Heart right ventricle (tissue), 16 donors: ENCODE results near the gene NUB1. TPM values are rescaled to one million over a fixed set of nuclear protein-coding genes. Genes with fewer than 3 reads are reported as not detected.

ENCODE experiments used
- ATAC-seq, 8 donors: fragments of 200-7000 bp; cut with Tn5 transposase; one replicate each; pipeline ENCODE4 v1.9.1; 2020; ENCODE audit warnings: mild to moderate bottlenecking in 8 of 8, moderate library complexity in 8 of 8, moderate number of reproducible peaks in 1 of 8
- DNase-seq, 2 donors: peaks; one replicate each; pipeline ENCODE4 v3.0.0-alpha.2; 2020
- H3K27ac ChIP-seq, 10 donors: fragments of 200-600 bp; sonication (generic) in 2 of 10; one replicate each; pipeline versions ENCODE4 v1.5.0 to v1.8.0; 2020 to 2022; ENCODE audit warnings: mild to moderate bottlenecking in 3 of 10
- H3K27me3 ChIP-seq, 7 donors: fragments of 200-600 bp; one replicate each; pipeline ENCODE4 v1.8.0; 2021 to 2022; ENCODE audit warnings: mild to moderate bottlenecking in 2 of 7
- H3K36me3 ChIP-seq, 9 donors: fragments of 200-600 bp; sonication (generic) in 1 of 9; one replicate each; pipeline versions ENCODE4 v1.5.0 to v1.8.0; 2020 to 2022; ENCODE audit warnings: mild to moderate bottlenecking in 2 of 9
- H3K4me1 ChIP-seq, 9 donors: fragments of 200-600 bp; sonication (generic) in 1 of 9; one replicate each; pipeline versions ENCODE4 v1.5.0 to v1.8.0; 2020 to 2022; ENCODE audit warnings: mild to moderate bottlenecking in 4 of 9
- H3K4me3 ChIP-seq, 10 donors: fragments of 200-600 bp; sonication (generic) in 2 of 10; one replicate each; pipeline versions ENCODE4 v1.5.0 to v1.8.0; 2020 to 2022; ENCODE audit warnings: mild to moderate bottlenecking in 7 of 10, moderate library complexity in 2 of 10
- H3K9me3 ChIP-seq, 11 donors: fragments of 200-600 bp in 10 of 11; sonication (generic) in 2 of 11; one replicate each; pipeline versions ENCODE4 v1.5.0 to v1.8.0; 2013 to 2022; ENCODE audit warnings: mild to moderate bottlenecking in 2 of 11, control low read depth in 1 of 11, moderate library complexity in 1 of 11
- CTCF ChIP-seq, 9 donors: fragments of 200-600 bp; sonication (generic) in 2 of 9; IDR thresholded peaks; one replicate each; pipeline versions ENCODE4 v1.5.0 to v1.8.0; 2021 to 2022; ENCODE audit warnings: antibody characterized with exemption in 9 of 9, mild to moderate bottlenecking in 5 of 9, moderate library complexity in 1 of 9
- WGBS, 2 donors: extraction: QIAGEN DNeasy Blood & Tissue Kit; methylation state at CpG; one replicate each; pipeline ENCODE4 v1.1.7; 2013; ENCODE audit warnings: inconsistent platforms in 1 of 2; 5-methylcytosine and 5-hydroxymethylcytosine counted together
- intact Hi-C, 10 donors: fragments of 100-400 bp; cut with DNase I; formaldehyde crosslinking; loops; one replicate each; pipeline versions ENCODE4 v1.11.1 to v1.14.2; 2022
- polyA plus RNA-seq, 2 donors: library from polyadenylated mRNA; stranded (reverse); fragments of 200-250 nt; gene quantifications; one replicate each; pipeline ENCODE4 v1.2.3, GENCODE V29; 2013
- total RNA-seq, 10 donors: library from RNA; stranded (reverse); fragmentation: NEBNext Ultra II Directional in 3 of 10; extraction: Animal tissue kit (Norgen Biotek cat#: 25700) in 3 of 10; gene quantifications; one replicate each; pipeline versions ENCODE4 v1.2.1 to v1.2.4, GENCODE V29; 2021 to 2023
- donor health status: Arrhythmogenic right ventricular cardiomyopathy.
- donor health status: ischemic (EF 13 %, LVEDD 7.1; RV severe dilation, severe dysfunction).
- donor health status: healthy with polysubstance abuse.
- donor health status: DM: no; HTN: yes; CAD: no.
- donor health status: DM: no; HTN: no; CAD: no.
- donor health status: ischemic (EF 25% LVEDD 6.9; RV normal size, moderate dysfunction).
- donor health status: ischemic (EF 25% LVEDD 5.7; RV mildly dilated, moderate dysfunction).
- donor health status: healthy.
- donor health status: DM: yes; HTN: yes; CAD: no.
- donor health status: Ischemic cardiomyopathy.
- donor health status: ischemic (EF 35%, LVEDD 5.7; RV mildly dilated, moderate dysfunction).
- donor health status: nonischemic (EF 11% LVEDD 7.7; RV severe dilation, severe dysfunction).
- donor health status: DM: yes; HTN: yes; CAD: no.
- donor health status: PGD.
- donor health status: ischemic (EF 29% LVEDD 5.4; RV normal size, mild dysfunction).
- donor health status: nonischemic (EF 23%, LVEDD 6.1; RV moderate dilation, normal function).

The NUB1 gene
- total and polyA plus RNA-seq, 12 donors: 22.6 to 53.0 (median 41.6) TPM

DNA sequence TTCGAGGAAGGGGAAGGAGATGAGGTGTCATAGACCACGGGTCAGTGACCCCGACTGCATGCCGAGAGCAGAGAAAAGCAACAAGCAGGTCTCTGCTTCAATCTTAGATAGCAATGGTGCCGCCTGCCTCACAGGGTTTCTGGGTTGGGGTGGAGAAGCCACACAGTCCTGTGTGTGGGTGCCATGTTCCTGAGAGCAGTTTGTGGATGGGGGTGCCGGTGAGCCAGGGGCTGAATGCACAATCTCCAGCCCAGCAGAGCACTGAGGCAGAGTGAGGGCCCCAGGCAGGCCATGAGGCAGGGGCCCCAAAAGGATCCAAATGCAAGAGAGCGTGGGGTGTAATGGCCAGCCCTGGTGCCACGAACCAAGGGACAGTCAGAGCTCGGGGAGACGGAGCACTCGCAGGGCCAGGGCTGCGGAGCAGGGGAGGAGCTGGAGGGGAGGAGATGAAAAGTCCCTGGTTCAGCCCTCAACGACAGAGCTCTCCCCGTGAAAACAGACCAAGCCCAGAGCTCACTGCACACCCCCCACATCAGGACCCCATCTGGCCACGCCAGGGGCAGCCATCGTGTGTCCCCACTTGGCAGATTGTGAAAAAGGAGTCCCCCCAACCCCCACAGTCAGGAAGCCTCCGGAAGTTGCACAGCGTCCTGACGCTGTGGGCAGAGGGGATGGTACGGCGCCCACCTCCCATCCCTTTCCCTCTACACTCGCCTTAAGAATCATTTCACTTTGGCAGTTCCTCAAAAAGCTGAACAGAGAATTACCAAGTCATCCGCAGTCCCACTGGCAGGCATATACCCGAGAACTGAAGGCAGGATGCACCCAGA is 48.4 kb downstream of the NUB1 start:
- ATAC-seq (no peak), DNase-seq (no peak)
- H3K4me3 ChIP-seq: no peak overlapping the region
- H3K27ac ChIP-seq: no peak overlapping the region
- intact Hi-C loops: no loop called here
- peaks cover 0 to 48% (median 16%) of the 10 kb centered on the region in 7 donors for H3K27me3 ChIP-seq
- no peaks in the 10 kb centered on the region for H3K9me3 ChIP-seq
- TF ChIP-seq CTCF (IDR thresholded peaks at IDR 0.05): no peak
- 85 to 87% methylated on average over 24 of the region's 24 CpGs for WGBS, 2 donors
- no peaks in the 10 kb centered on the region for H3K4me1 ChIP-seq
- no peaks in the 10 kb centered on the region for H3K36me3 ChIP-seq

DNA sequence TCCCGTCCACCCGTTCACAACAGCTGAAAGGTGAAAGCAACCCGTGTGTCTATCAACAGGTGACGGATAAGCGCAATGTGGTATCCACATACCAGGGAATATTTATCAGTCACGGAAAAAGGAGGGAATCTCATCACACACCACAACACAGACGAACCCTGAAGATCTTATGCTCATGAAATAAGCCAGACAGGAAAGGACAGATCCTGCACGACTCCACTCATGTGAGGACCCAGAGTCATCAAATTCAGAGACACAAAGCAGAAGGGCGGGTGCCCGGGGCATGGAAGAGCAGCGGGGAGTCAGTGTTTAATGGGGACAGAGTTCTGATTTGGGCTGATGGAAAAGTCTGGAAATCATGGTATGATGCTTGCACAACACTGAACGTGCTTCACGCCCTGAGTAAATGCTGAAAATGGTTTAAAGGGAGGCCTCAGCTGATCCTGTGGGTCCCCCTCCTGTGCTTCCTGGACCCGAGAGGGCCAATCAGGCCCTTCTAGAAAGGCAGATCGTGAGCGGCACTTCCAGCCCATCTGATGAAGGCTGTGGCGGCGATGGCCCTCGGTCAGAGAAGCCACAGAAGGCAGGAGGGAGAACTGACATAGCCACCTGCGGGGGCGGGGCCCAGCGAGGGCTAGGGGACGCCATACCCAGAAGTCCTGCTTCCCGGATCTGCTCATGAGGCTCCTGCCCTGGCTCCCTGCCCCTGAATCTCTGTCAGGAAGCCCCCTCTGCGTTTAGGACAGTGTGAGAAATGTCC is 49.2 kb downstream of the NUB1 start:
- WGBS, 2 donors: 77 to 80% methylated on average over 25 of the region's 25 CpGs
- no peak overlapping the region for H3K4me3 ChIP-seq
- ATAC-seq: no peak

DNA sequence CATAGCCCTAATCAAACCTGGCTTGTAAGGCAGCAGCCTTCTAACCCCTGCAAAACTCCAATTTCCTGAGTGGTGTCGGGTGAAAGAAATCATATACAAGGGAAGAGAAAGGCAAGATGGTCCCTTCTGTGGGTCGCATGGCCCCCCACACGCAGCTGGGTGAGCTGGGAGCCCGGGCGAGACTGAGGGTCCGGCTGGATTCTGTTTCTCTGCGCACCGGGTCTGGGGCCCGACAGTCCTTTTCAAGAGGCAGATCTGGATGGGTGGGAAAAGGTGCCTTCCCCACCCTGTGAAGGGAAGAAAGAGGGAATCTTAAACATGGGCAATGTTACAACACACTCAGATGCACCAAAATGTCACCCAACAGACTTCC is 49.7 kb downstream of the NUB1 start:
- intact Hi-C loops: no loop called here
- DNase-seq (no peak), ATAC-seq (no peak)
- Histone ChIP-seq H3K9me3 (no peaks in the 10 kb centered on the region), H3K27me3 (peaks cover 0 to 43% (median 16%) of the 10 kb centered on the region in 7 donors), H3K36me3 (no peaks in the 10 kb centered on the region), H3K27ac (no peak overlapping the region), H3K4me3 (no peak overlapping the region), H3K4me1 (no peaks in the 10 kb centered on the region)
- no peak for TF ChIP-seq CTCF (IDR thresholded peaks at IDR 0.05)
- 89 to 91% methylated on average over 9 of the region's 9 CpGs for WGBS, 2 donors

More for the DNA sequence above, 49.2 kb downstream of the NUB1 start:
- Histone ChIP-seq H3K36me3 (no peaks in the 10 kb centered on the region), H3K9me3 (no peaks in the 10 kb centered on the region), H3K27ac (no peak overlapping the region), H3K27me3 (peaks cover 0 to 43% (median 16%) of the 10 kb centered on the region in 7 donors), H3K4me1 (no peaks in the 10 kb centered on the region)
- intact Hi-C loops: no loop called here
- TF ChIP-seq CTCF (IDR thresholded peaks at IDR 0.05): no peak
- no peak for DNase-seq

- Histone ChIP-seq H3K27me3 (peaks cover 0 to 43% (median 16%) of the 10 kb centered on the region in 7 donors), H3K4me1 (no peaks in the 10 kb centered on the region), H3K4me3 (no peak overlapping the region), H3K27ac (no peak overlapping the region), H3K9me3 (no peaks in the 10 kb centered on the region), H3K36me3 (no peaks in the 10 kb centered on the region)
- ATAC-seq (no peak), DNase-seq (no peak)
- intact Hi-C loops: no loop called here
- TF ChIP-seq CTCF (IDR thresholded peaks at IDR 0.05): no peak
- WGBS, 2 donors: 85 to 98% methylated on average over 8 of the region's 8 CpGs
Measured at GRCh38 chr7:151392002-151392401, 50.4 kb downstream of the NUB1 start.
